22Rv1 (cell line): ENCODE measurements around the gene TCAP.
"Not testable (repeated sequence)": the region's sequence is repeated elsewhere in the genome, so short reads cannot be mapped to it uniquely, and the experiment has no call there.

Experiments used
- H3K27ac ChIP-seq: fragments of 450-650 bp; 2 replicates; pipeline ENCODE4 v1.5.1; 2017
- CTCF ChIP-seq: fragments of 450-650 bp; IDR thresholded peaks from 2 replicates; pipeline ENCODE4 v1.5.1; 2017; ENCODE audit warnings: mild to moderate bottlenecking
- ZFX ChIP-seq: fragments of 450-650 bp; IDR thresholded peaks from 2 replicates; pipeline ENCODE4 v1.6.1; 2017; ENCODE audit warnings: antibody characterized with exemption, borderline replicate concordance

TCAP gene

GRCh38 chr17:39706383-39706782 lies 41.2 kb downstream of the TCAP start:
- no peak for TF ChIP-seq ZFX
- TF ChIP-seq CTCF: no peak
- H3K27ac ChIP-seq: peak overlapping the region; percentile 90

- H3K27ac ChIP-seq: 0 out of 2 replicates have a peak overlapping the region, but pooled peaks have one; percentile 90
- TF ChIP-seq CTCF (no peak), ZFX (no peak)
Observed at GRCh38 chr17:39706921-39707337, 41.8 kb downstream of the TCAP start.

GRCh38 chr17:39709319-39709997 lies 44.3 kb downstream of the TCAP start:
- no peak for TF ChIP-seq ZFX
- TF ChIP-seq CTCF: no peak
- no peak overlapping the region for H3K27ac ChIP-seq

- H3K27ac ChIP-seq: no peak overlapping the region
- TF ChIP-seq CTCF (no peak), ZFX (no peak)
Observed at GRCh38 chr17:39709998-39710964, 45.1 kb downstream of the TCAP start.

- not testable (repeated sequence) for H3K27ac ChIP-seq
Observed at GRCh38 chr17:39711071-39711470, 45.9 kb downstream of the TCAP start.

GRCh38 chr17:39711851-39712250 lies 46.7 kb downstream of the TCAP start:
- H3K27ac ChIP-seq: no peak overlapping the region

GRCh38 chr17:39714234-39714633 lies 49.1 kb downstream of the TCAP start:
- H3K27ac ChIP-seq: no peak overlapping the region
- no peak for TF ChIP-seq ZFX
- TF ChIP-seq CTCF: no peak

More at GRCh38 chr17:39711851-39712250, 46.7 kb downstream of the TCAP start:
- TF ChIP-seq CTCF: no peak
- no peak for TF ChIP-seq ZFX
